Hepatocyte (in vitro differentiated cells): Measurements from ENCODE around the gene C1GALT1C1. TPM values are rescaled to one million over a fixed set of nuclear protein-coding genes. Genes with fewer than 3 reads are reported as not detected.

Experiments used
- DNase-seq: peaks from one replicate; pipeline ENCODE4 v3.0.0-alpha.2; 2016; ENCODE audit warnings: low spot score
- H2AFZ ChIP-seq: fragments of 200-600 bp; sonication (generic); 2 replicates; pipeline ENCODE4 v1.6.0; 2016; ENCODE audit warnings: antibody characterized with exemption, mild to moderate bottlenecking
- H3K27ac ChIP-seq: fragments of 200-600 bp; sonication (generic); 2 replicates; pipeline ENCODE4 v1.5.1; 2016; ENCODE audit warnings: mild to moderate bottlenecking
- H3K27me3 ChIP-seq: fragments of 200-600 bp; sonication (generic); 2 replicates; pipeline ENCODE4 v1.6.1; 2016
- H3K36me3 ChIP-seq: fragments of 200-600 bp; sonication (generic); replicated peaks from 2 replicates; pipeline ENCODE4 v1.5.1; 2016; ENCODE audit warnings: low read depth; ENCODE audit not compliant: insufficient read depth
- H3K4me1 ChIP-seq: fragments of 200-600 bp; sonication (generic); 2 replicates; pipeline ENCODE4 v1.5.1; 2016; ENCODE audit warnings: mild to moderate bottlenecking, moderate library complexity; ENCODE audit not compliant: insufficient read depth
- H3K4me2 ChIP-seq: fragments of 200-600 bp; sonication (generic); 2 replicates; pipeline ENCODE4 v1.6.0; 2016
- H3K4me3 ChIP-seq: fragments of 200-600 bp; sonication (generic); 2 replicates; pipeline ENCODE4 v1.5.1; 2016; ENCODE audit warnings: mild to moderate bottlenecking
- H3K79me2 ChIP-seq: fragments of 200-600 bp; sonication (generic); 2 replicates; pipeline ENCODE4 v1.6.0; 2017; ENCODE audit warnings: mild to moderate bottlenecking
- H3K9me2 ChIP-seq: fragments of 200-600 bp; sonication (generic); replicated peaks from 2 replicates; pipeline ENCODE4 v1.6.0; 2017; ENCODE audit warnings: mild to moderate bottlenecking; ENCODE audit not compliant: insufficient read depth
- H3K9me3 ChIP-seq: fragments of 200-600 bp; sonication (generic); 2 replicates; pipeline ENCODE4 v1.5.1; 2016; ENCODE audit warnings: low read depth, mild to moderate bottlenecking
- H4K20me1 ChIP-seq: fragments of 200-600 bp; sonication (generic); 2 replicates; pipeline ENCODE4 v1.6.0; 2016; ENCODE audit warnings: mild to moderate bottlenecking; ENCODE audit not compliant: insufficient read depth, poor library complexity, severe bottlenecking
- CTCF ChIP-seq: fragments of 200-600 bp; sonication (generic); IDR thresholded peaks from 2 replicates; pipeline ENCODE4 v1.5.1; 2016; ENCODE audit warnings: antibody characterized with exemption, mild to moderate bottlenecking; ENCODE audit not compliant: poor library complexity
- EZH2 ChIP-seq: fragments of 200-600 bp; sonication (generic); IDR thresholded peaks from 2 replicates; pipeline ENCODE4 v1.6.1; 2016; ENCODE audit warnings: antibody characterized with exemption, mild to moderate bottlenecking, borderline replicate concordance
- EZH2phosphoT487 ChIP-seq: fragments of 200-600 bp; sonication (generic); IDR thresholded peaks from one replicate; pipeline ENCODE4 v1.6.1; 2018; ENCODE audit warnings: antibody characterized with exemption, mild to moderate bottlenecking, low read depth, moderate library complexity; ENCODE audit not compliant: unreplicated experiment, severe bottlenecking
- WGBS: methylation state at CpG from one replicate; pipeline ENCODE4 v1.1.6; 2016; ENCODE audit warnings: low lambda C conversion rate; ENCODE audit errors: missing lambda C conversion rate; 5-methylcytosine and 5-hydroxymethylcytosine counted together
- polyA plus RNA-seq: library from polyadenylated mRNA; unstranded; fragments of >200 nt; fragmentation: Nextera tagmentation; extraction: Ambion mirVana; gene quantifications from 2 replicates; pipeline ENCODE4 v1.2.1, GENCODE V29; 2016
- total RNA-seq: library from RNA; depleted of rRNA; stranded (reverse); fragments of >200 nt; gene quantifications from 2 replicates; pipeline ENCODE4 v1.2.3, GENCODE V29; 2014

The C1GALT1C1 gene
- total RNA-seq (47.4 and 50.9 TPM in 2 replicates), polyA plus RNA-seq (28.7 and 34.0 TPM in 2 replicates)

- WGBS: 60% methylated on average over 31 of the region's 68 CpGs
- no peak for TF ChIP-seq EZH2
- no peak for TF ChIP-seq CTCF
- no peak for TF ChIP-seq EZH2phosphoT487
- peak; percentile 95 for DNase-seq
- Histone ChIP-seq H3K4me1 (no peaks in the 10 kb centered on the region), H3K9me3 (no peaks in the 10 kb centered on the region), H3K4me3 (peak within 1 kb of the TSS; percentile 48), H2AFZ (peak within 1 kb of the TSS; percentile 91), H3K79me2 (peaks cover 15% of the 10 kb centered on the region), H4K20me1 (no peaks in the 10 kb centered on the region), H3K36me3 (no peaks in the 10 kb centered on the region), H3K9me2 (no peaks in the 10 kb centered on the region), H3K27ac (peak within 1 kb of the TSS; percentile 95), H3K4me2 (peak within 1 kb of the TSS; percentile 79), H3K27me3 (no peaks in the 10 kb centered on the region)
Observed at GRCh38 chrX:120629667-120630537, at the start of gene C1GALT1C1. TSS of gene C1GALT1C1 (minus strand) at chrX:120630054. CDS start at chrX:120627166, 2,888 bp downstream.

GRCh38 chrX:120677004-120677652 lies 47.3 kb upstream of the C1GALT1C1 start:
- no peaks in the 10 kb centered on the region for H3K27me3 ChIP-seq
- TF ChIP-seq EZH2phosphoT487: no peak
- no peak for TF ChIP-seq CTCF
- no peak for TF ChIP-seq EZH2
- WGBS: 64% methylated on average over 2 of the region's 2 CpGs

GRCh38 chrX:120672841-120673530 lies 43.1 kb upstream of the C1GALT1C1 start:
- Histone ChIP-seq H3K4me2 (no peak overlapping the region), H3K4me3 (no peak overlapping the region), H4K20me1 (no peaks in the 10 kb centered on the region), H3K79me2 (no peaks in the 10 kb centered on the region), H3K27ac (no peak overlapping the region), H3K9me2 (no peaks in the 10 kb centered on the region), H3K36me3 (no peaks in the 10 kb centered on the region), H2AFZ (no peak overlapping the region), H3K27me3 (no peaks in the 10 kb centered on the region), H3K4me1 (no peaks in the 10 kb centered on the region), H3K9me3 (no peaks in the 10 kb centered on the region)
- DNase-seq: no peak
- 70% methylated on average over 4 of the region's 4 CpGs for WGBS
- no peak for TF ChIP-seq EZH2
- TF ChIP-seq EZH2phosphoT487: no peak

More at GRCh38 chrX:120677004-120677652, 47.3 kb upstream of the C1GALT1C1 start:
- Histone ChIP-seq H4K20me1 (no peaks in the 10 kb centered on the region), H3K4me2 (no peak overlapping the region), H3K4me1 (no peaks in the 10 kb centered on the region), H3K9me3 (no peaks in the 10 kb centered on the region), H2AFZ (no peak overlapping the region), H3K9me2 (no peaks in the 10 kb centered on the region), H3K27ac (no peak overlapping the region), H3K79me2 (no peaks in the 10 kb centered on the region), H3K36me3 (no peaks in the 10 kb centered on the region), H3K4me3 (no peak overlapping the region)
- no peak for DNase-seq
